ENCODE data around the gene IRAK2.

- TF ChIP-seq CTCF (IDR thresholded peaks at IDR 0.05; ENCODE audit: borderline replicate concordance, extremely low read depth, low read length, poor library complexity, severe bottlenecking) (no peak), EZH2 (IDR thresholded peaks at IDR 0.05; ENCODE audit: borderline replicate concordance, low read depth, low read length, severe bottlenecking) (no peak)
Observed at GRCh38 chr3:10160346-10160745, 4.4 kb upstream of the IRAK2 start.

Measured in DND-41 (cell line).